ENCODE data around the gene SLC50A1.

The SLC50A1 gene

GRCh38 chr1:155135415-155136028 lies at the start of gene SLC50A1:
TSS of gene SLC50A1 (plus strand) at chr1:155135852. CDS start at chr1:155135912, 60 bp downstream.
- DNase-seq, result peak; percentile 53 to 92 (median 86)

- DNase-seq, result peak in 11 of 14 donors; percentile 17 to 66 (median 47)
These were observed 49.4 kb upstream of the SLC50A1 start for GRCh38 chr1:155086128-155086741.

GRCh38 chr1:155086856-155087535 lies 48.7 kb upstream of the SLC50A1 start:
- DNase-seq, result no peak

GRCh38 chr1:155091071-155092051 lies 44.3 kb upstream of the SLC50A1 start:
- peak in 13 of 14 donors; percentile 7 to 84 (median 43) for DNase-seq

GRCh38 chr1:155092131-155092530 lies 43.5 kb upstream of the SLC50A1 start:
- no peak for DNase-seq

GRCh38 chr1:155092641-155093040 lies 43.0 kb upstream of the SLC50A1 start:
- DNase-seq, result no peak

GRCh38 chr1:155093911-155094621 lies 41.6 kb upstream of the SLC50A1 start:
- peak in 7 of 14 donors; percentile 28 to 64 (median 48) for DNase-seq

- no peak for DNase-seq
These were observed 41.1 kb upstream of the SLC50A1 start for GRCh38 chr1:155094622-155094948.

- DNase-seq, result no peak
These were observed 36.3 kb upstream of the SLC50A1 start for GRCh38 chr1:155099331-155099730.

- no peak for DNase-seq
These were observed 32.3 kb upstream of the SLC50A1 start for GRCh38 chr1:155103325-155103724.

- no peak for DNase-seq
These were observed 30.8 kb upstream of the SLC50A1 start for GRCh38 chr1:155104605-155105534.

- DNase-seq, result no peak
These were observed 30.0 kb upstream of the SLC50A1 start for GRCh38 chr1:155105604-155106011.

GRCh38 chr1:155106862-155107261 lies 28.8 kb upstream of the SLC50A1 start:
- DNase-seq, result no peak

- DNase-seq, result no peak
These were observed 28.1 kb upstream of the SLC50A1 start for GRCh38 chr1:155107309-155108264.

- no peak for DNase-seq
These were observed 27.4 kb upstream of the SLC50A1 start for GRCh38 chr1:155108296-155108695.

GRCh38 chr1:155110381-155110780 lies 25.3 kb upstream of the SLC50A1 start:
- DNase-seq, result no peak

- no peak for DNase-seq
These were observed 24.8 kb upstream of the SLC50A1 start for GRCh38 chr1:155110826-155111225.

GRCh38 chr1:155113450-155113980 lies 22.1 kb upstream of the SLC50A1 start:
- DNase-seq, result no peak

GRCh38 chr1:155116113-155116764 lies 19.4 kb upstream of the SLC50A1 start:
- DNase-seq, result no peak
